HG03045 (cell line): ENCODE data around the gene SMCO2.

Experiments
- ATAC-seq: cut with Tn5 transposase; IDR thresholded peaks from one replicate; pipeline ENCODE4 v1.9.1; 2021; ENCODE audit warnings: mild to moderate bottlenecking, moderate library complexity; ENCODE audit not compliant: unreplicated experiment

SMCO2 gene

DNA sequence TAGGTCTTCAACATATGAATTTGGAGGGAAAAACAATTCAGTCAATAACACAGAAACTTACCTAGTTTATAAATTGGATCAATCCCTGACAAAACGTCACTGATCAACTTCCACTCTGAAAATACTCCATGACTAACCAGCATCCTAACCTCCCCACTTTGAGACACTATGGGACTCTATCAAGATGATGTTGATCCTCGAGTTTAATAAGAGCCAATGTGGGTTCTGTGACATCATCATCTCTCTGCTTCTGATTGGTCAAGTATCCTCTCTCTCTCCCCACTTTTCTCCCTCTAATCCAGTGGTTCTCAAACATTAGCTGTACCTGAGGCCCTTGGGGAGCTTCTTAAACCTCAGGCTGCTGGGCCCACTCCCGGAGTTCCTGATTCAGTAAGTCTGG lies at the start of gene SMCO2:
Gene SMCO2 (plus strand): TSS at position 301 of the 400 bp plus-strand sequence. CDS start 23,896 bp downstream, outside the sequence.
- no peak for ATAC-seq

GRCh38 chr12:27398466-27398865 lies 48.1 kb upstream of the SMCO2 start:
- ATAC-seq: no peak

DNA sequence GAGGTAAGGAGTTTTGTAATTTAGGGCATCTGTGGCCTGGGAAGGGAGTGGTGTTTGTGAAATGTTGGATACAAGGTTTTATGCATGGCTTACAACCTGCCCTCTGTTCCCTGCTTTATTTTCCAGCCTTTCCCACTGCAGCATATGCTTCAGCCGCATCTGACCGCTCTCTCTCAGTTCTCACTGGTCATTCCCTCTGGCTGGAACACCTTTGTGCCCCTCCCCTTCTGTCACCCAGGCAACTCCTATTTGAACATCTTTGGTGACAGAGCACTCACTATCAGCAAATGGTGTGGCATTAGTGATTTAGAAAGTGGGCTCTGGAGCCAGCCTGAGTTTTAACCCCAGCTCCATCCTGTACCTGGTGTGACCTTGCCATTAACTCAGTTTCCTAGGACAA lies 47.5 kb upstream of the SMCO2 start:
- ATAC-seq: no peak

GRCh38 chr12:27400856-27401354 lies 45.6 kb upstream of the SMCO2 start:
- no peak for ATAC-seq

GRCh38 chr12:27412047-27412446 lies 34.5 kb upstream of the SMCO2 start:
- no peak for ATAC-seq

GRCh38 chr12:27422697-27423096 lies 23.8 kb upstream of the SMCO2 start:
- no peak for ATAC-seq

GRCh38 chr12:27424631-27425230 lies 21.8 kb upstream of the SMCO2 start:
- no peak for ATAC-seq

GRCh38 chr12:27425306-27425705 lies 21.2 kb upstream of the SMCO2 start:
- ATAC-seq: no peak

- no peak for ATAC-seq
These were observed 19.6 kb upstream of the SMCO2 start for GRCh38 chr12:27426743-27427487.

DNA sequence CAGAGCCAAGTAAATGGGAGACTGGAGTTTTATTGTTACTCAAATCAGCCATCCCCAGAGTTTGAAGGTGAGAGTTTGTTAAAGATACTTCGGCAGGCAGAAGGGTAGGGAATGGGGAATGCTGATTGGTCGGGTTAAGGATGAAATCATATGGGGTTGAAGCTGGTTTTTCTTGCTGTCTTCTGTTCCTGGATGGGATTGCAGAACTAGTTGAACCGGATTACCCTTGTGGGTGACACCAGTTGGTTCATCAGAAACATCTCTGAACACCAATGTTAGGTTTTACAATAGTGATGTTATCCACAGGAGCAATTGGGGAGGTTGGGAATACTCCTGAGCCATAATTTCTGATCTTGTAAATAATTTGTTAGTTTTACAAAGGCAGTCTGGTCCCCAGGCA lies 18.7 kb upstream of the SMCO2 start:
- ATAC-seq: no peak

- ATAC-seq: no peak
These were observed 18.1 kb upstream of the SMCO2 start for GRCh38 chr12:27428466-27428865.

- no peak for ATAC-seq
These were observed 16.9 kb upstream of the SMCO2 start for GRCh38 chr12:27429606-27430005.

- ATAC-seq: no peak
These were observed 15.4 kb upstream of the SMCO2 start for GRCh38 chr12:27431185-27431584.

GRCh38 chr12:27434673-27435565 lies 11.6 kb upstream of the SMCO2 start:
- ATAC-seq: no peak

- no peak for ATAC-seq
These were observed 10.5 kb upstream of the SMCO2 start for GRCh38 chr12:27436029-27436428.

DNA sequence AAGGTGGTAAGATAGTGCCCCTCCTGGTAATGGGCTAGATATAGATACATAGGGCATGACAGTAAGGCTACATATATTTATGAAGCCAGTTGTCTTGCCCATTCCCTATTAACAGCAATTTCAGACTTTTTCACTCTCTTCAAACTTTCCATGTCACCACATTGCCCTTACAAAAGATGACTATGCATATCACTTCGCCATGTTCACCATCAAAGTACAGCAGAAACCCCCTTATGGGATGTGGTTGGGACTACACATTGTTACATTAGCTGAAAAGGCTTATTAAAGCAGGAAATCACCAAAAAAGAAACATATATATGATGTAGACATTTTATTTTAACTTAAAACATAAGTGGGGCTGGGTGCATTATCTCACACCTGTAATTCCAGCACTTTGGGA lies 9.8 kb upstream of the SMCO2 start:
- no peak for ATAC-seq

- ATAC-seq: no peak
These were observed 8.7 kb upstream of the SMCO2 start for GRCh38 chr12:27437839-27438238.

- ATAC-seq: no peak
These were observed 1.2 kb downstream of the SMCO2 start for GRCh38 chr12:27447761-27448160.

GRCh38 chr12:27449026-27449425 lies 2.5 kb downstream of the SMCO2 start:
- ATAC-seq: no peak

DNA sequence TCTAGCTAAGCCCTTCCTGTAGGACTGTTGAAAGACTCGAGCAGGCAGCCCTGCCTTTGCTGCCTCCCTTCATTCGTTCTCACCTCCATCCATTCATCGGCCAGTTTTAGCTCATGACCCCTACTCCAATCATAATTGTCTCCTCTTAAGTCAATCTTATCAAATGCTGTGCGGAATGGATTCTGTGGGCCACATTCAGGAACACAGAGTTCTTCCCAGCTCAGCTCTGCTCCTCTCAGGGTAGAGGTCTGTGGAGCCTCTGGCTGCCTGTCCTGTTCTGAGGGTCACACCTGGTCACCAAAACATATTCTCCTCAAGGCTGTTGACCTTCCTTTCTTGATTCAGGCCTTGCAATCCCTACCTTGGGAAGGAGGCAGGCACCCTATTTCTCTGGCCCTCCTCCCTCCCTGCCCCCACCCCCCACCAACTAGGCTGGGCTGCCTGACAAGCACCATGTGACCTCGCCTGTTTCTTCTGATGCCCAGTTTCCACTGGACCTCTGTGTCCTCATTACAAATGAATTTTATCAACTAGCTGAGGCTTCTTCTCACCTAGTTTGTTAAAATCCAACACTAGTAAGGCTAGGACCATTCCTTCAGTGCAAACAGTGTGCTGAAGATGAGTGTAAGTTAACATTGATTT lies 3.5 kb downstream of the SMCO2 start:
- ATAC-seq: no peak
